SK-N-SH (cell line): ENCODE results near the gene ACTR6. TPM values are rescaled to one million over a fixed set of nuclear protein-coding genes. Genes with fewer than 3 reads are reported as not detected.

Experiments used
- CTCF ChIA-PET: fragments of 300-600, 350-600 bp; formaldehyde crosslinking; extraction: SDS; loops from one replicate; lab custom pipeline; 2021; lab: Yijun Ruan, JAX
- POLR2A ChIA-PET: fragments of 350-600 bp; sonication (Branson Sonifier 250); formaldehyde crosslinking; extraction: SDS; loops from one replicate; lab custom pipeline; 2020; ENCODE audit warnings: antibody characterized with exemption, inconsistent platforms; lab: Yijun Ruan, JAX
- DNase-seq: peaks from one replicate; pipeline ENCODE4 v3.0.0; 2012
- H2AFZ ChIP-seq: fragments of 200-600 bp; sonication (generic); 2 replicates; pipeline ENCODE4 v1.8.1; 2016; ENCODE audit warnings: antibody characterized with exemption, mild to moderate bottlenecking, low read depth
- H3F3A ChIP-seq: fragments of 200-600 bp; sonication (generic); replicated peaks from 2 replicates; pipeline ENCODE3; 2016; ENCODE audit warnings: antibody characterized with exemption, mild to moderate bottlenecking; ENCODE audit not compliant: insufficient read depth
- H3K27ac ChIP-seq, 2 experiments: fragments of 200-500 bp in 1 of 2; fragments of 200-600 bp in 1 of 2; sonication (Bioruptor generic) in 1 of 2; sonication (generic), shearing (Covaris generic) in 1 of 2; 2 replicates each; pipeline versions ENCODE4 v1.5.1 to v1.6.1; 2014 to 2016; ENCODE audit warnings: low read depth in 2 of 2, inconsistent platforms in 1 of 2, low read length in 1 of 2, mild to moderate bottlenecking in 1 of 2, mixed read lengths in 1 of 2
- H3K27me3 ChIP-seq: fragments of 200-600 bp; sonication (generic), shearing (Covaris generic); 2 replicates; pipeline ENCODE4 v1.6.1; 2016; ENCODE audit warnings: mixed run types; ENCODE audit not compliant: insufficient read depth
- H3K36me3 ChIP-seq, 2 experiments: fragments of 200-500 bp in 1 of 2; fragments of 200-600 bp in 1 of 2; sonication (Bioruptor generic) in 1 of 2; sonication (generic) in 1 of 2; replicated peaks in 1 of 2; 2 replicates each; pipeline versions ENCODE3 to v1.5.1; 2014 to 2016; ENCODE audit warnings: low read length in 1 of 2, mild to moderate bottlenecking in 1 of 2; ENCODE audit not compliant: insufficient read depth in 2 of 2, control insufficient read depth in 1 of 2
- H3K4me1 ChIP-seq, 2 experiments: fragments of 200-500 bp in 1 of 2; fragments of 200-600 bp in 1 of 2; sonication (Bioruptor generic) in 1 of 2; sonication (generic), shearing (Covaris generic) in 1 of 2; 2 replicates each; pipeline versions ENCODE4 v1.5.1 to v1.6.1; 2014 to 2016; ENCODE audit warnings: low read depth in 1 of 2, low read length in 1 of 2, mixed run types in 1 of 2; ENCODE audit not compliant: insufficient read depth in 2 of 2, control insufficient read depth in 1 of 2
- H3K4me2 ChIP-seq: fragments of 200-600 bp; sonication (generic), shearing (Covaris generic); 2 replicates; pipeline ENCODE4 v1.6.1; 2017; ENCODE audit warnings: mixed run types
- H3K4me3 ChIP-seq, 2 experiments: fragments of 200-500 bp in 1 of 2; fragments of 200-600 bp in 1 of 2; sonication (Bioruptor generic) in 1 of 2; sonication (generic), shearing (Covaris generic) in 1 of 2; 2 replicates each; pipeline versions ENCODE4 v1.5.1 to v1.8.1; 2014 to 2016; ENCODE audit warnings: low read depth in 2 of 2, inconsistent platforms in 1 of 2, low read length in 1 of 2, mild to moderate bottlenecking in 1 of 2, mixed read lengths in 1 of 2, moderate library complexity in 1 of 2
- H3K79me2 ChIP-seq: fragments of 200-600 bp; sonication (generic); 2 replicates; pipeline ENCODE4 v1.8.1; 2017; ENCODE audit warnings: mild to moderate bottlenecking; ENCODE audit not compliant: insufficient read depth
- H3K9ac ChIP-seq: fragments of 200-600 bp; sonication (generic); 2 replicates; pipeline ENCODE4 v1.6.1; 2017; ENCODE audit warnings: mixed run types
- H3K9me2 ChIP-seq: fragments of 200-600 bp; sonication (generic); 2 replicates; pipeline ENCODE4 v1.6.1; 2017; ENCODE audit warnings: mixed run types
- H3K9me3 ChIP-seq: fragments of 200-600 bp; sonication (generic); 2 replicates; pipeline ENCODE4 v1.6.1; 2017; ENCODE audit warnings: mixed run types, mild to moderate bottlenecking, moderate library complexity
- H4K20me1 ChIP-seq: fragments of 200-600 bp; sonication (generic); 2 replicates; pipeline ENCODE4 v1.6.1; 2017; ENCODE audit warnings: mild to moderate bottlenecking, mixed run types; ENCODE audit not compliant: insufficient read depth
- CHD2 ChIP-seq: fragments of 150-350 bp; IDR thresholded peaks from 2 replicates; pipeline ENCODE4 v1.6.1; 2018; ENCODE audit warnings: low read length; ENCODE audit not compliant: partially characterized antibody
- EP300 ChIP-seq, 2 experiments: IDR thresholded peaks; 2 replicates each; pipeline versions ENCODE4 v1.4.0 to v1.6.1; 2012; ENCODE audit warnings: borderline replicate concordance in 1 of 2, low read depth in 1 of 2, low read length in 1 of 2
- FOXM1 ChIP-seq: IDR thresholded peaks from 2 replicates; pipeline ENCODE4 v1.4.0; 2012; ENCODE audit warnings: low read depth, mild to moderate bottlenecking
- GABPA ChIP-seq: IDR thresholded peaks from 2 replicates; pipeline ENCODE4 v1.4.0; 2012; ENCODE audit warnings: low read depth, mild to moderate bottlenecking
- MXI1 ChIP-seq: IDR thresholded peaks from 2 replicates; pipeline ENCODE4 v1.6.1; 2012; ENCODE audit warnings: mild to moderate bottlenecking, low read depth, low read length, improper control_type of control experiment
- NRF1 ChIP-seq: IDR thresholded peaks from 2 replicates; pipeline ENCODE4 v1.6.1; 2012; ENCODE audit warnings: low read depth, mild to moderate bottlenecking, low read length
- RAD21 ChIP-seq: IDR thresholded peaks from 2 replicates; pipeline ENCODE4 v1.6.1; 2012; ENCODE audit warnings: mild to moderate bottlenecking, low read length
- RCOR1 ChIP-seq: fragments of 150-350 bp; IDR thresholded peaks from 2 replicates; pipeline ENCODE4 v1.6.1; 2017; ENCODE audit warnings: antibody characterized with exemption, low read length
- SIN3A ChIP-seq: IDR thresholded peaks from 2 replicates; pipeline ENCODE4 v1.6.1; 2012; ENCODE audit warnings: low read depth, mild to moderate bottlenecking, low read length, moderate library complexity, borderline replicate concordance
- TAF1 ChIP-seq: IDR thresholded peaks from 2 replicates; pipeline ENCODE4 v1.6.1; 2012; ENCODE audit warnings: low read depth, mild to moderate bottlenecking, low read length, moderate library complexity, borderline replicate concordance
- TCF12 ChIP-seq: IDR thresholded peaks from 2 replicates; pipeline ENCODE4 v1.4.0; 2012
- YY1 ChIP-seq: IDR thresholded peaks from 2 replicates; pipeline ENCODE4 v1.4.0; 2012; ENCODE audit warnings: low read depth, mild to moderate bottlenecking
- WGBS: methylation state at CpG from one replicate; pipeline ENCODE4 v1.1.6; 2017; ENCODE audit warnings: low lambda C conversion rate; 5-methylcytosine and 5-hydroxymethylcytosine counted together
- polyA plus RNA-seq, 3 experiments: library from polyadenylated mRNA; depleted of rRNA; stranded (reverse); fragments of >200 nt; gene quantifications; 2 replicates each; pipeline ENCODE4 v1.2.3, GENCODE V29; 2012
- TF ChIP-seq, protein P1 (sequence below): IDR thresholded peaks from 2 replicates; pipeline ENCODE4 v1.6.1; 2012; ENCODE audit warnings: mild to moderate bottlenecking, low read depth, low read length, moderate library complexity
- TF ChIP-seq, protein P2 (sequence below): IDR thresholded peaks from 2 replicates; pipeline ENCODE4 v1.4.0; 2012; ENCODE audit warnings: low read depth
- TF ChIP-seq, protein P3 (sequence below): IDR thresholded peaks from 2 replicates; pipeline ENCODE4; 2012
- TF ChIP-seq, protein P4 (sequence below): fragments of 150-350 bp; IDR thresholded peaks from 2 replicates; pipeline ENCODE4 v1.6.1; 2016; ENCODE audit warnings: mild to moderate bottlenecking, low read depth, low read length

The ACTR6 gene
- polyA plus RNA-seq, 1 of the 3 experiments (the other 2 are of a cell fraction): 21.5 TPM

DNA sequence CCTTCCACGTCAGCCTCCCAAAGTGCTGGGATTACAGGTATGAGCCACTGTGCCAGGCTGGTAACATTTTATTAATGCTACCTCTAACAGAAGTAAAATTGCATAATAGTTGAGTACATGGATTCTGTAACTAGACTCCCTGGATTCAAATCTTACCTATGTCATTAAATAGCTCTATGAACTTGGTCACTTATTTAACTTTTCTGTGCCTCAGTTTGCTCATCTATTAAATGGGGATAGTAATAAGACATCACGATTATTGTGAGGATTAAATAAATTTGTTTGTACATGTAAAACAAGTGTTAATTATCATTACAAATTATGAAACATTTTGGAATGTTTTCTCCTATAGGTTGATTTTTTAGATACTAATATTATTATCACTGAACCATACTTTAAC lies 6.7 kb downstream of the ACTR6 start:
- H3K9me2 ChIP-seq: no peaks in the 10 kb centered on the region
- H3K4me1 ChIP-seq: no peaks in the 10 kb centered on the region; a peak in 1 of 4 replicates
- no peaks in the 10 kb centered on the region for H3F3A ChIP-seq
- CTCF ChIA-PET: interaction anchor here (0.7 kb wide), 1 partner anchor 52 kb away, joined by 4 read pairs; no protein-coding TSS in a partner anchor
- peaks cover 49 to 50% of the 10 kb centered on the region in 2 experiments for H3K36me3 ChIP-seq
- no peak for DNase-seq
- peaks cover 35% of the 10 kb centered on the region for H3K79me2 ChIP-seq
- H3K27ac ChIP-seq: no peak overlapping the region
- no peak overlapping the region for H2AFZ ChIP-seq
- H4K20me1 ChIP-seq: no peaks in the 10 kb centered on the region
- H3K27me3 ChIP-seq: no peaks in the 10 kb centered on the region
- H3K9me3 ChIP-seq: no peaks in the 10 kb centered on the region
- H3K4me3 ChIP-seq: no peak overlapping the region
- WGBS: 99% methylated on average over 2 of the region's 2 CpGs
- POLR2A ChIA-PET: no interaction called here
- TF ChIP-seq, protein P1, sequence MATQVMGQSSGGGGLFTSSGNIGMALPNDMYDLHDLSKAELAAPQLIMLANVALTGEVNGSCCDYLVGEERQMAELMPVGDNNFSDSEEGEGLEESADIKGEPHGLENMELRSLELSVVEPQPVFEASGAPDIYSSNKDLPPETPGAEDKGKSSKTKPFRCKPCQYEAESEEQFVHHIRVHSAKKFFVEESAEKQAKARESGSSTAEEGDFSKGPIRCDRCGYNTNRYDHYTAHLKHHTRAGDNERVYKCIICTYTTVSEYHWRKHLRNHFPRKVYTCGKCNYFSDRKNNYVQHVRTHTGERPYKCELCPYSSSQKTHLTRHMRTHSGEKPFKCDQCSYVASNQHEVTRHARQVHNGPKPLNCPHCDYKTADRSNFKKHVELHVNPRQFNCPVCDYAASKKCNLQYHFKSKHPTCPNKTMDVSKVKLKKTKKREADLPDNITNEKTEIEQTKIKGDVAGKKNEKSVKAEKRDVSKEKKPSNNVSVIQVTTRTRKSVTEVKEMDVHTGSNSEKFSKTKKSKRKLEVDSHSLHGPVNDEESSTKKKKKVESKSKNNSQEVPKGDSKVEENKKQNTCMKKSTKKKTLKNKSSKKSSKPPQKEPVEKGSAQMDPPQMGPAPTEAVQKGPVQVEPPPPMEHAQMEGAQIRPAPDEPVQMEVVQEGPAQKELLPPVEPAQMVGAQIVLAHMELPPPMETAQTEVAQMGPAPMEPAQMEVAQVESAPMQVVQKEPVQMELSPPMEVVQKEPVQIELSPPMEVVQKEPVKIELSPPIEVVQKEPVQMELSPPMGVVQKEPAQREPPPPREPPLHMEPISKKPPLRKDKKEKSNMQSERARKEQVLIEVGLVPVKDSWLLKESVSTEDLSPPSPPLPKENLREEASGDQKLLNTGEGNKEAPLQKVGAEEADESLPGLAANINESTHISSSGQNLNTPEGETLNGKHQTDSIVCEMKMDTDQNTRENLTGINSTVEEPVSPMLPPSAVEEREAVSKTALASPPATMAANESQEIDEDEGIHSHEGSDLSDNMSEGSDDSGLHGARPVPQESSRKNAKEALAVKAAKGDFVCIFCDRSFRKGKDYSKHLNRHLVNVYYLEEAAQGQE: no peak
- TF ChIP-seq RCOR1: no peak
- TF ChIP-seq, all 33 proteins: peak for 0
- Histone ChIP-seq H3K9ac (no peak overlapping the region), H3K4me2 (no peak overlapping the region)

DNA sequence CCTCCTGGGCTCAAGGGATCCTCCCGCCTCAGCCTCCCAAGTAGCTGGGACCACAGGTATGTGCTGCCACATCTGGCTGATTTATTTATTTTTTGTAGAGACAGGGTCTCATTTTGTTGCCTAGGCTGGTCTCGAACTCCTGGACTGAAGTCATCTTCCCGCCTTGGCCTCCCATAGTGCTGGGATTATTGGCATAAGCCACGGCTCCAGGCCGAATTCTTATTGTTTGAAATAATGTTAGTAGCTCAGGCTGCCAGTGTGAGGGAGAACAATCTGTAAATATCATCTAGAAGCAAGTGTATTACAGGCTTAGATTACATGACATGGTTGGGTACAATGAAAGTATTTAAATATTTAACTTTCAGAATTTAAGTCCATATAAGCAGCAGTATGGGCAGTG lies 8.2 kb downstream of the ACTR6 start:
- H3K9me2 ChIP-seq: no peaks in the 10 kb centered on the region
- no peak for TF ChIP-seq TAF1
- no peak for TF ChIP-seq NRF1
- TF ChIP-seq, protein P2, sequence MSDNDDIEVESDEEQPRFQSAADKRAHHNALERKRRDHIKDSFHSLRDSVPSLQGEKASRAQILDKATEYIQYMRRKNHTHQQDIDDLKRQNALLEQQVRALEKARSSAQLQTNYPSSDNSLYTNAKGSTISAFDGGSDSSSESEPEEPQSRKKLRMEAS: no peak
- no peak overlapping the region for H2AFZ ChIP-seq
- H3F3A ChIP-seq: no peaks in the 10 kb centered on the region
- WGBS: 95% methylated on average over 5 of the region's 5 CpGs
- no peak overlapping the region for H3K4me2 ChIP-seq
- no peak overlapping the region for H3K27ac ChIP-seq
- H4K20me1 ChIP-seq: no peaks in the 10 kb centered on the region
- DNase-seq: no peak
- H3K36me3 ChIP-seq: peaks cover 59 to 62% of the 10 kb centered on the region in 2 experiments
- CTCF ChIA-PET: no interaction called here
- H3K4me3 ChIP-seq: no peak overlapping the region
- no peak overlapping the region for H3K9ac ChIP-seq
- peaks cover 20% of the 10 kb centered on the region for H3K79me2 ChIP-seq
- POLR2A ChIA-PET: no interaction called here
- no peaks in the 10 kb centered on the region for H3K9me3 ChIP-seq
- H3K4me1 ChIP-seq: no peaks in the 10 kb centered on the region
- no peaks in the 10 kb centered on the region for H3K27me3 ChIP-seq

DNA sequence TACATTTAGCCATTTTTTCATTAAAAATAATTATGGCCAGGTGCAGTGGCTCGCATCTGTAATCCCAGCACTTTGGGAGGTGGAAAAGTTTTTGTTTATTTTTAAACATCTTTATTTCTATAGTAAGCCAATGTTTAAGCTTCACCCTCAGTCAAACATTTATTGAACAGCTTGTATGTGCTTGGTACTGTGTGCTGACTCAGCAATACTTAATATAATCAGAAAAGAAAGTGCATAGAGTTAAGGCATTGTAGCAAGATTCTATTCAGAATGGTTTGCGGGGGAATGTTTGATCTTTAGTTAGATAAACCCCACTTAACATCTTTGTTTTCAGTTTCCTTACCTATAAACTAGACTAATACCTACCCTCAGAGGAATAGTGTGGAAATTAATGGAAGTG lies 11.1 kb downstream of the ACTR6 start:
- no peak overlapping the region for H3K9ac ChIP-seq
- H3K4me2 ChIP-seq: no peak overlapping the region
- H3F3A ChIP-seq: no peaks in the 10 kb centered on the region
- WGBS: 98% methylated on average over 2 of the region's 2 CpGs
- peaks cover 62 to 70% of the 10 kb centered on the region in 2 experiments for H3K36me3 ChIP-seq
- ChIA-PET POLR2A (no interaction called here), CTCF (interaction anchor here (0.7 to 1.0 kb wide), 2 partner anchors 10 to 104 kb away, joined by 4 read pairs; no protein-coding TSS in a partner anchor)
- H3K27me3 ChIP-seq: no peaks in the 10 kb centered on the region
- H3K9me2 ChIP-seq: no peaks in the 10 kb centered on the region
- no peak overlapping the region for H3K27ac ChIP-seq
- DNase-seq: no peak
- no peaks in the 10 kb centered on the region for H4K20me1 ChIP-seq
- H3K79me2 ChIP-seq: peaks cover 6% of the 10 kb centered on the region; the same call in 1 of the 2 replicates
- no peaks in the 10 kb centered on the region for H3K4me1 ChIP-seq
- no peak overlapping the region for H3K4me3 ChIP-seq
- H3K9me3 ChIP-seq: no peaks in the 10 kb centered on the region
- no peak overlapping the region for H2AFZ ChIP-seq
- TF ChIP-seq RCOR1: no peak
- TF ChIP-seq, protein P3, sequence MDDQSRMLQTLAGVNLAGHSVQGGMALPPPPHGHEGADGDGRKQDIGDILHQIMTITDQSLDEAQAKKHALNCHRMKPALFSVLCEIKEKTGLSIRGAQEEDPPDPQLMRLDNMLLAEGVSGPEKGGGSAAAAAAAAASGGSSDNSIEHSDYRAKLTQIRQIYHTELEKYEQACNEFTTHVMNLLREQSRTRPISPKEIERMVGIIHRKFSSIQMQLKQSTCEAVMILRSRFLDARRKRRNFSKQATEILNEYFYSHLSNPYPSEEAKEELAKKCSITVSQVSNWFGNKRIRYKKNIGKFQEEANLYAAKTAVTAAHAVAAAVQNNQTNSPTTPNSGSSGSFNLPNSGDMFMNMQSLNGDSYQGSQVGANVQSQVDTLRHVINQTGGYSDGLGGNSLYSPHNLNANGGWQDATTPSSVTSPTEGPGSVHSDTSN: no peak
- no peak for TF ChIP-seq SIN3A
- TF ChIP-seq YY1: no peak
- no peak for TF ChIP-seq FOXM1
- TF ChIP-seq, protein P4, sequence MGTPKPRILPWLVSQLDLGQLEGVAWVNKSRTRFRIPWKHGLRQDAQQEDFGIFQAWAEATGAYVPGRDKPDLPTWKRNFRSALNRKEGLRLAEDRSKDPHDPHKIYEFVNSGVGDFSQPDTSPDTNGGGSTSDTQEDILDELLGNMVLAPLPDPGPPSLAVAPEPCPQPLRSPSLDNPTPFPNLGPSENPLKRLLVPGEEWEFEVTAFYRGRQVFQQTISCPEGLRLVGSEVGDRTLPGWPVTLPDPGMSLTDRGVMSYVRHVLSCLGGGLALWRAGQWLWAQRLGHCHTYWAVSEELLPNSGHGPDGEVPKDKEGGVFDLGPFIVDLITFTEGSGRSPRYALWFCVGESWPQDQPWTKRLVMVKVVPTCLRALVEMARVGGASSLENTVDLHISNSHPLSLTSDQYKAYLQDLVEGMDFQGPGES: no peak
- TF ChIP-seq MXI1: no peak
- TF ChIP-seq CHD2: no peak
- no peak for TF ChIP-seq EP300 (IDR thresholded peaks at IDR 0.05; ENCODE audit: borderline replicate concordance in 1 of 2, low read depth in 1 of 2, low read length in 1 of 2)
- TF ChIP-seq GABPA: no peak
- TF ChIP-seq RAD21: no peak
- no peak for TF ChIP-seq TCF12
